ENCODE data around the gene COL27A1. TPM values are rescaled to one million over a fixed set of nuclear protein-coding genes. Genes with fewer than 3 reads are reported as not detected.

The COL27A1 gene
- total and polyA plus RNA-seq, 2 donors (not counting 1 experiment from before 2014, with no cell fraction given): 0.16 to 0.27 TPM

DNA sequence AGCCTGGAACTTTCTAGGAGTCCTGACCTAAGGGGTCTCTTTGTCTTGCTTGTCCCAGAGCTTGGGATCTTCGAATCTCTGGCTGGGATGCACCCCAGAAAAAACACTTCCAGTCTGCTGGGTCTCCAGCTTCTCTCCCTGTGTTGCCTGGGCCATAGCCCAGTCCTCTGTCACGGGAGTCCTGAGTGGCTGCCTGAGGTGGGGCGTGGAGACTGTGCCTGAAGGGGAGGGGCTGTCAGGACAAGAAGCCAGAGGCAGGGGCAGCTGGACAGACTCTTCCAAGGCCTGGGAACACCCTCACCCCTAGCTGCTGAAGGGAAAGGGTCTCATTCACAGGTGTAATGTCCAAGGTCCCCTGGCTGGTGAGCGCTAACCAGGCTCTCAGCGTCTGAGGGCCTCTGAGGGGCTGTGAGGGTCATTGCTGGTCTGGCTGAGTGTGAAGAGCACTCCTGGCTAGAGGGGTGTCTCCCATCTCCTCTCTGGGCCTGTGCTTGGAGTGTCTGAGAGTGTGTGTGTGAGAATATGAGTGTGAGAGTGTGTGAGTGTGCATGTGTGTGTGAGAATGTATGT lies 20.4 kb upstream of the COL27A1 start:
- no peaks in the 10 kb centered on the region for H3K36me3 ChIP-seq (replicated peaks in 1 of 2; ENCODE audit: control extremely low read depth in 1 of 2, control insufficient read depth in 1 of 2, extremely low read depth in 1 of 2, insufficient read depth in 2 of 2, low read length in 1 of 2)
- TF ChIP-seq, protein P1, sequence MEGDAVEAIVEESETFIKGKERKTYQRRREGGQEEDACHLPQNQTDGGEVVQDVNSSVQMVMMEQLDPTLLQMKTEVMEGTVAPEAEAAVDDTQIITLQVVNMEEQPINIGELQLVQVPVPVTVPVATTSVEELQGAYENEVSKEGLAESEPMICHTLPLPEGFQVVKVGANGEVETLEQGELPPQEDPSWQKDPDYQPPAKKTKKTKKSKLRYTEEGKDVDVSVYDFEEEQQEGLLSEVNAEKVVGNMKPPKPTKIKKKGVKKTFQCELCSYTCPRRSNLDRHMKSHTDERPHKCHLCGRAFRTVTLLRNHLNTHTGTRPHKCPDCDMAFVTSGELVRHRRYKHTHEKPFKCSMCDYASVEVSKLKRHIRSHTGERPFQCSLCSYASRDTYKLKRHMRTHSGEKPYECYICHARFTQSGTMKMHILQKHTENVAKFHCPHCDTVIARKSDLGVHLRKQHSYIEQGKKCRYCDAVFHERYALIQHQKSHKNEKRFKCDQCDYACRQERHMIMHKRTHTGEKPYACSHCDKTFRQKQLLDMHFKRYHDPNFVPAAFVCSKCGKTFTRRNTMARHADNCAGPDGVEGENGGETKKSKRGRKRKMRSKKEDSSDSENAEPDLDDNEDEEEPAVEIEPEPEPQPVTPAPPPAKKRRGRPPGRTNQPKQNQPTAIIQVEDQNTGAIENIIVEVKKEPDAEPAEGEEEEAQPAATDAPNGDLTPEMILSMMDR (IDR thresholded peaks at IDR 0.05): no peak
- no peak for TF ChIP-seq EZH2 (IDR thresholded peaks at IDR 0.05; ENCODE audit: borderline replicate concordance, insufficient read depth, low read depth, low read length, poor library complexity, severe bottlenecking)
- H3K4me1 ChIP-seq (ENCODE audit: control insufficient read depth in 2 of 2, insufficient read depth in 2 of 2, low read length in 2 of 2): no peaks in the 10 kb centered on the region
- POLR2A ChIA-PET: no interaction called here
- intact Hi-C loops (cut with micrococcal nuclease): no loop called here
- H3K9ac ChIP-seq (ENCODE audit: low read length): no peak overlapping the region
- H3K79me2 ChIP-seq (ENCODE audit: control insufficient read depth, insufficient read depth, low read length): no peaks in the 10 kb centered on the region
- Mint-ChIP-seq H3K4me3 (no peak overlapping the region), H3K4me1 (no peaks in the 10 kb centered on the region), H3K27ac (no peak overlapping the region), H3K27me3 (peaks cover 37% of the 10 kb centered on the region), H3K9me3 (ENCODE audit: insufficient read depth) (no peaks in the 10 kb centered on the region)
- DNase-seq: no peak
- ATAC-seq (ENCODE audit: low read depth): no peak
- H4K20me1 ChIP-seq (ENCODE audit: control insufficient read depth, insufficient read depth, low read length, poor library complexity, severe bottlenecking): no peaks in the 10 kb centered on the region
- H3K27me3 ChIP-seq (replicated peaks in 1 of 4; ENCODE audit: control extremely low read depth in 1 of 4, control insufficient read depth in 3 of 4, insufficient read depth in 4 of 4, low read length in 3 of 4): peaks cover 0 to 13% (median 0%) of the 10 kb centered on the region in 4 experiments
- WGBS (ENCODE audit: insufficient coverage): 71% methylated on average over 5 of the region's 5 CpGs
- H3K4me2 ChIP-seq (replicated peaks; ENCODE audit: low read depth, low read length, poor library complexity, severe bottlenecking): no peak overlapping the region
- no peak overlapping the region for H3K4me3 ChIP-seq (ENCODE audit: control extremely low read depth in 1 of 5, extremely low read depth in 1 of 5, insufficient read depth in 1 of 5, low read depth in 2 of 5, low read length in 4 of 5)
- peaks cover 0 to 7% (median 0%) of the 10 kb centered on the region in 3 donors for H3K9me3 ChIP-seq (ENCODE audit: control extremely low read depth in 1 of 3, control insufficient read depth in 2 of 3, insufficient read depth in 1 of 3, low read length in 2 of 3)
- CTCF ChIA-PET: no interaction called here
- H3K27ac ChIP-seq (ENCODE audit: low read length in 2 of 2): no peak overlapping the region
- no peak overlapping the region for H2AFZ ChIP-seq (ENCODE audit: insufficient read depth, low read depth, low read length, poor library complexity, severe bottlenecking)

DNA sequence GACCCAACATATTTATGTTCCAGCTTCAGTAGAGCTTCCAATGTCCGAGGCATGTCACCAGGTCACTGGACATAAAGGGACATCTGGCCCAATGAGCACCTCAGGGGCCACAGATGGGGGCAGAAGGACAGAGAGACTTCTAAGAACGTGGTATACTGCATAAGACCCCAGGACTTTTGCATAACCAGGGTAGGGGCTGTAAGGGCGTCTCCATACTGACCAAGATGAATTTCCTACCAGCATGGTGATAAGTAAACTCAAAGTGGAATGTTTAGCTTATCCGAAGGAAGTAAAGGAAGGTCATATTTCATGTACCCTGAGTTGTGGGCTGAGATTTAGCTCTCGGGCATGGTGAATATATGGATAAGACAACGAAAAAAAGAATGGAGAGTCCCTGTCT lies 17.5 kb upstream of the COL27A1 start:
- H4K20me1 ChIP-seq (ENCODE audit: control insufficient read depth, insufficient read depth, low read length, poor library complexity, severe bottlenecking): no peaks in the 10 kb centered on the region
- no peak overlapping the region for H3K4me3 ChIP-seq (ENCODE audit: control extremely low read depth in 1 of 5, extremely low read depth in 1 of 5, insufficient read depth in 1 of 5, low read depth in 2 of 5, low read length in 4 of 5)
- Mint-ChIP-seq H3K27me3 (peaks cover 43% of the 10 kb centered on the region), H3K9me3 (ENCODE audit: insufficient read depth) (no peaks in the 10 kb centered on the region), H3K4me3 (no peak overlapping the region), H3K4me1 (no peaks in the 10 kb centered on the region), H3K27ac (no peak overlapping the region)
- no peaks in the 10 kb centered on the region for H3K36me3 ChIP-seq (replicated peaks in 1 of 2; ENCODE audit: control extremely low read depth in 1 of 2, control insufficient read depth in 1 of 2, extremely low read depth in 1 of 2, insufficient read depth in 2 of 2, low read length in 1 of 2)
- no peak overlapping the region for H3K27ac ChIP-seq (ENCODE audit: low read length in 2 of 2)
- WGBS (ENCODE audit: insufficient coverage): 80% methylated on average over 3 of the region's 6 CpGs
- intact Hi-C loops (cut with micrococcal nuclease): no loop called here
- H2AFZ ChIP-seq (ENCODE audit: insufficient read depth, low read depth, low read length, poor library complexity, severe bottlenecking): no peak overlapping the region
- H3K4me1 ChIP-seq (ENCODE audit: control insufficient read depth in 2 of 2, insufficient read depth in 2 of 2, low read length in 2 of 2): no peaks in the 10 kb centered on the region
- peaks cover 0 to 3% (median 0%) of the 10 kb centered on the region in 3 donors for H3K9me3 ChIP-seq (ENCODE audit: control extremely low read depth in 1 of 3, control insufficient read depth in 2 of 3, insufficient read depth in 1 of 3, low read length in 2 of 3)
- H3K9ac ChIP-seq (ENCODE audit: low read length): no peak overlapping the region
- peaks cover 0 to 16% (median 0%) of the 10 kb centered on the region in 4 experiments for H3K27me3 ChIP-seq (replicated peaks in 1 of 4; ENCODE audit: control extremely low read depth in 1 of 4, control insufficient read depth in 3 of 4, insufficient read depth in 4 of 4, low read length in 3 of 4)
- no peak overlapping the region for H3K4me2 ChIP-seq (replicated peaks; ENCODE audit: low read depth, low read length, poor library complexity, severe bottlenecking)
- H3K79me2 ChIP-seq (ENCODE audit: control insufficient read depth, insufficient read depth, low read length): no peaks in the 10 kb centered on the region
- CTCF ChIA-PET: no interaction called here
- DNase-seq: no peak
- TF ChIP-seq EZH2 (IDR thresholded peaks at IDR 0.05; ENCODE audit: borderline replicate concordance, insufficient read depth, low read depth, low read length, poor library complexity, severe bottlenecking): no peak
- TF ChIP-seq, protein P1 (IDR thresholded peaks at IDR 0.05): no peak
- ATAC-seq (ENCODE audit: low read depth): no peak
- POLR2A ChIA-PET: no interaction called here
